Measurements from ENCODE around the gene RNF150. TPM values are rescaled to one million over a fixed set of nuclear protein-coding genes. Genes with fewer than 3 reads are reported as not detected.

The RNF150 gene
- polyA plus RNA-seq, 1 donor from 2014 or later: 15.3 TPM

DNA sequence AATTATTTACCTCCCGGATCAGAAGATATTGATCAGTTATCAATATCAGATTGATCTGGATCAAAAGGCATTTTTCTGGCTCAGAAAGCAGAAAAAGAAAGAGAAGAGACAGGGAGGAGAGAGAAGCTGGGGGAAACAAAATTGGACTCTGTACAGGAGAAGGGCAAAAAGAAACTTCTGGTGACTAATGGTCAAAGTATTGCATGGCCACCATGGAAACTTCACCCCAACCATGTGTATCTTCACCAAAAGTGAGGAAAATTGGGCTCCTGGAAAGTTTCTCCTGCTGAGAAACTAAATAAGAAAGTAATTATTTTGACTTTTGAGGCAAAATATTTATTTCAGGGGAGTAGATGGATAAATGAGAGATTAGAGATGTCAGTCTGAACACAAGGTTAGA lies 33.9 kb downstream of the RNF150 start:
- Histone ChIP-seq H3K9me3 (ENCODE audit: low read length) (no peaks in the 10 kb centered on the region), H3K36me3 (ENCODE audit: insufficient read depth, low read length) (peaks cover 5% of the 10 kb centered on the region), H3F3A (ENCODE audit: insufficient read depth, low read length, poor library complexity, severe bottlenecking) (no peaks in the 10 kb centered on the region), H3K9me2 (ENCODE audit: insufficient read depth, low read length) (no peaks in the 10 kb centered on the region), H3K9ac (ENCODE audit: low read length) (no peak overlapping the region), H3K79me2 (replicated peaks; ENCODE audit: insufficient read depth, low read length) (no peaks in the 10 kb centered on the region), H3K27ac (ENCODE audit: low read length) (no peak overlapping the region), H4K20me1 (ENCODE audit: insufficient read depth) (no peaks in the 10 kb centered on the region), H2AFZ (ENCODE audit: low read depth, low read length) (no peak overlapping the region), H3K4me2 (ENCODE audit: low read length) (no peak overlapping the region), H3K27me3 (ENCODE audit: insufficient read depth, low read depth, low read length) (no peaks in the 10 kb centered on the region), H3K4me3 (ENCODE audit: low read length) (no peak overlapping the region)
- TF ChIP-seq TAF1 (IDR thresholded peaks at IDR 0.05; ENCODE audit: low read depth) (no peak), SMC3 (conservative IDR thresholded peaks at IDR 0.05; ENCODE audit: poor library complexity) (no peak)
- TF ChIP-seq, protein P1, sequence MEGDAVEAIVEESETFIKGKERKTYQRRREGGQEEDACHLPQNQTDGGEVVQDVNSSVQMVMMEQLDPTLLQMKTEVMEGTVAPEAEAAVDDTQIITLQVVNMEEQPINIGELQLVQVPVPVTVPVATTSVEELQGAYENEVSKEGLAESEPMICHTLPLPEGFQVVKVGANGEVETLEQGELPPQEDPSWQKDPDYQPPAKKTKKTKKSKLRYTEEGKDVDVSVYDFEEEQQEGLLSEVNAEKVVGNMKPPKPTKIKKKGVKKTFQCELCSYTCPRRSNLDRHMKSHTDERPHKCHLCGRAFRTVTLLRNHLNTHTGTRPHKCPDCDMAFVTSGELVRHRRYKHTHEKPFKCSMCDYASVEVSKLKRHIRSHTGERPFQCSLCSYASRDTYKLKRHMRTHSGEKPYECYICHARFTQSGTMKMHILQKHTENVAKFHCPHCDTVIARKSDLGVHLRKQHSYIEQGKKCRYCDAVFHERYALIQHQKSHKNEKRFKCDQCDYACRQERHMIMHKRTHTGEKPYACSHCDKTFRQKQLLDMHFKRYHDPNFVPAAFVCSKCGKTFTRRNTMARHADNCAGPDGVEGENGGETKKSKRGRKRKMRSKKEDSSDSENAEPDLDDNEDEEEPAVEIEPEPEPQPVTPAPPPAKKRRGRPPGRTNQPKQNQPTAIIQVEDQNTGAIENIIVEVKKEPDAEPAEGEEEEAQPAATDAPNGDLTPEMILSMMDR (IDR thresholded peaks at IDR 0.05; ENCODE audit: poor library complexity, severe bottlenecking): no peak

DNA sequence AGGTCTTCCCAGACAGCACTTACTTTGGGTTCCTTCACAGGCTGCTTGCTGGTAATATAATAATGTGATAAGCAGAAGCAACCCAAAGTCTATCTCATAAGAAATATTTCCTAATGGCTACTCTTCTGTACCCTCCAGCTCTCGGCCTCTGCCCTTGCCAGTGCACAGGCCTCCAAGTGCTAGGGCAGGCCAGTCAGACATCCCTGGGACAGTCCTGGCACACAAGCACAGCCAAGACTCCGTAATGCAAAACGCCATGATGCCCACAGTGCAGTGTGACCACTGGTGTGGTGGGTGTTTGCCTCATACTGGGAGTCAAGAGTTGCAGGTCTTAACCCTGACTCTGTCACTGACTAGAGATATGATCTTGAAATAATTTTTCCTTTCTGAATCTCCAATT lies 35.1 kb downstream of the RNF150 start:
- Histone ChIP-seq H3K9ac (ENCODE audit: low read length) (no peak overlapping the region), H3K9me2 (ENCODE audit: insufficient read depth, low read length) (no peaks in the 10 kb centered on the region), H3K27ac (ENCODE audit: low read length) (no peak overlapping the region), H3K79me2 (replicated peaks; ENCODE audit: insufficient read depth, low read length) (no peaks in the 10 kb centered on the region), H3F3A (ENCODE audit: insufficient read depth, low read length, poor library complexity, severe bottlenecking) (no peaks in the 10 kb centered on the region), H3K4me3 (ENCODE audit: low read length) (no peak overlapping the region), H3K36me3 (ENCODE audit: insufficient read depth, low read length) (peaks cover 5% of the 10 kb centered on the region), H3K9me3 (ENCODE audit: low read length) (no peaks in the 10 kb centered on the region), H3K4me2 (ENCODE audit: low read length) (no peak overlapping the region), H3K27me3 (ENCODE audit: insufficient read depth, low read depth, low read length) (no peaks in the 10 kb centered on the region), H4K20me1 (ENCODE audit: insufficient read depth) (no peaks in the 10 kb centered on the region), H2AFZ (ENCODE audit: low read depth, low read length) (no peak overlapping the region)
- TF ChIP-seq, protein P2, sequence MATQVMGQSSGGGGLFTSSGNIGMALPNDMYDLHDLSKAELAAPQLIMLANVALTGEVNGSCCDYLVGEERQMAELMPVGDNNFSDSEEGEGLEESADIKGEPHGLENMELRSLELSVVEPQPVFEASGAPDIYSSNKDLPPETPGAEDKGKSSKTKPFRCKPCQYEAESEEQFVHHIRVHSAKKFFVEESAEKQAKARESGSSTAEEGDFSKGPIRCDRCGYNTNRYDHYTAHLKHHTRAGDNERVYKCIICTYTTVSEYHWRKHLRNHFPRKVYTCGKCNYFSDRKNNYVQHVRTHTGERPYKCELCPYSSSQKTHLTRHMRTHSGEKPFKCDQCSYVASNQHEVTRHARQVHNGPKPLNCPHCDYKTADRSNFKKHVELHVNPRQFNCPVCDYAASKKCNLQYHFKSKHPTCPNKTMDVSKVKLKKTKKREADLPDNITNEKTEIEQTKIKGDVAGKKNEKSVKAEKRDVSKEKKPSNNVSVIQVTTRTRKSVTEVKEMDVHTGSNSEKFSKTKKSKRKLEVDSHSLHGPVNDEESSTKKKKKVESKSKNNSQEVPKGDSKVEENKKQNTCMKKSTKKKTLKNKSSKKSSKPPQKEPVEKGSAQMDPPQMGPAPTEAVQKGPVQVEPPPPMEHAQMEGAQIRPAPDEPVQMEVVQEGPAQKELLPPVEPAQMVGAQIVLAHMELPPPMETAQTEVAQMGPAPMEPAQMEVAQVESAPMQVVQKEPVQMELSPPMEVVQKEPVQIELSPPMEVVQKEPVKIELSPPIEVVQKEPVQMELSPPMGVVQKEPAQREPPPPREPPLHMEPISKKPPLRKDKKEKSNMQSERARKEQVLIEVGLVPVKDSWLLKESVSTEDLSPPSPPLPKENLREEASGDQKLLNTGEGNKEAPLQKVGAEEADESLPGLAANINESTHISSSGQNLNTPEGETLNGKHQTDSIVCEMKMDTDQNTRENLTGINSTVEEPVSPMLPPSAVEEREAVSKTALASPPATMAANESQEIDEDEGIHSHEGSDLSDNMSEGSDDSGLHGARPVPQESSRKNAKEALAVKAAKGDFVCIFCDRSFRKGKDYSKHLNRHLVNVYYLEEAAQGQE (IDR thresholded peaks at IDR 0.05; ENCODE audit: borderline replicate concordance): no peak
- TF ChIP-seq RAD21 (conservative IDR thresholded peaks at IDR 0.05) (no peak), POLR2AphosphoS5 (IDR thresholded peaks at IDR 0.05) (no peak), MXI1 (conservative IDR thresholded peaks at IDR 0.05; ENCODE audit: poor library complexity, severe bottlenecking) (no peak), TAF1 (IDR thresholded peaks at IDR 0.05; ENCODE audit: low read depth) (no peak), SMC3 (conservative IDR thresholded peaks at IDR 0.05; ENCODE audit: poor library complexity) (no peak), EP300 (conservative IDR thresholded peaks at IDR 0.05; ENCODE audit: poor library complexity, severe bottlenecking) (no peak), EZH2 (IDR thresholded peaks at IDR 0.05; ENCODE audit: borderline replicate concordance, insufficient read depth, low read length, poor library complexity, severe bottlenecking) (no peak)
- TF ChIP-seq, protein P1 (IDR thresholded peaks at IDR 0.05; ENCODE audit: poor library complexity, severe bottlenecking): no peak

Measured in neural cell (in vitro differentiated cells).